SU-DHL-6 (cell line): ENCODE results near the gene RPLP2.

Experiments used
- H2AFZ ChIP-seq: fragments of 200-600 bp; sonication (generic); 2 replicates; pipeline ENCODE4 v1.6.1; 2014; ENCODE audit warnings: low read depth, mild to moderate bottlenecking, moderate library complexity, mixed read lengths, antibody characterized with exemption, low read length; ENCODE audit not compliant: severe bottlenecking
- H3F3A ChIP-seq: fragments of 200-600 bp; shearing (Covaris generic); 2 replicates; pipeline ENCODE4 v1.6.0; 2016; ENCODE audit warnings: antibody characterized with exemption, mild to moderate bottlenecking; ENCODE audit not compliant: insufficient read depth
- H3K27ac ChIP-seq: fragments of 200-600 bp; sonication (generic); 2 replicates; pipeline ENCODE4 v1.5.1; 2016; ENCODE audit warnings: low read depth, mild to moderate bottlenecking, low read length, moderate library complexity, mixed read lengths
- H3K27me3 ChIP-seq: fragments of 200-600 bp; sonication (generic), shearing (Covaris generic); 2 replicates; pipeline ENCODE4 v1.6.0; 2014; ENCODE audit warnings: mild to moderate bottlenecking, low read length
- H3K36me3 ChIP-seq: fragments of 200-600 bp; sonication (generic); 2 replicates; pipeline ENCODE4 v1.6.1; 2014; ENCODE audit warnings: mild to moderate bottlenecking, low read length, mixed read lengths
- H3K4me2 ChIP-seq: fragments of 300-600, 200-600 bp; shearing (Covaris generic), sonication (generic); 2 replicates; pipeline ENCODE4 v1.6.0; 2014; ENCODE audit warnings: low read length, low read depth, mild to moderate bottlenecking; ENCODE audit not compliant: poor library complexity, severe bottlenecking
- H3K4me3 ChIP-seq: fragments of 200-600 bp; sonication (generic); 2 replicates; pipeline ENCODE4 v1.5.1; 2014; ENCODE audit warnings: antibody characterized with exemption, low read length, mild to moderate bottlenecking, mixed read lengths; ENCODE audit not compliant: insufficient read depth, poor library complexity, severe bottlenecking
- H3K79me2 ChIP-seq: fragments of 200-600 bp; sonication (generic); 2 replicates; pipeline ENCODE4 v1.6.1; 2014; ENCODE audit warnings: mild to moderate bottlenecking, low read length, moderate library complexity; ENCODE audit not compliant: insufficient read depth
- H3K9ac ChIP-seq: fragments of 200-600 bp; sonication (generic); 2 replicates; pipeline ENCODE4 v1.7.0; 2014; ENCODE audit warnings: mild to moderate bottlenecking, low read length
- H3K9me2 ChIP-seq: fragments of 200-600 bp; sonication (generic); replicated peaks from 2 replicates; pipeline ENCODE4 v1.6.1; 2014; ENCODE audit warnings: low read length; ENCODE audit not compliant: insufficient read depth
- H3K9me3 ChIP-seq: fragments of 200-600 bp; sonication (generic); 2 replicates; pipeline ENCODE4 v1.6.1; 2014; ENCODE audit warnings: low read length, mixed read lengths; ENCODE audit not compliant: insufficient read depth
- H4K20me1 ChIP-seq: fragments of 200-600 bp; sonication (generic); 2 replicates; pipeline ENCODE4 v1.6.1; 2014; ENCODE audit warnings: low read depth, mild to moderate bottlenecking, antibody characterized with exemption, low read length, moderate library complexity, mixed read lengths
- EZH2phosphoT487 ChIP-seq: fragments of 200-600 bp; sonication (generic), shearing (Covaris generic); conservative IDR thresholded peaks from 2 replicates; pipeline ENCODE4 v1.6.1; 2018; ENCODE audit warnings: mild to moderate bottlenecking, antibody characterized with exemption, low read length, moderate library complexity, mixed read lengths
- TF ChIP-seq, protein P1 (sequence below): fragments of 200-600 bp; sonication (generic); IDR thresholded peaks from one replicate; pipeline ENCODE4 v1.5.1; 2017; ENCODE audit warnings: antibody characterized with exemption, mild to moderate bottlenecking, low read length, moderate library complexity; ENCODE audit not compliant: insufficient read depth, poor library complexity, severe bottlenecking

The RPLP2 gene

DNA sequence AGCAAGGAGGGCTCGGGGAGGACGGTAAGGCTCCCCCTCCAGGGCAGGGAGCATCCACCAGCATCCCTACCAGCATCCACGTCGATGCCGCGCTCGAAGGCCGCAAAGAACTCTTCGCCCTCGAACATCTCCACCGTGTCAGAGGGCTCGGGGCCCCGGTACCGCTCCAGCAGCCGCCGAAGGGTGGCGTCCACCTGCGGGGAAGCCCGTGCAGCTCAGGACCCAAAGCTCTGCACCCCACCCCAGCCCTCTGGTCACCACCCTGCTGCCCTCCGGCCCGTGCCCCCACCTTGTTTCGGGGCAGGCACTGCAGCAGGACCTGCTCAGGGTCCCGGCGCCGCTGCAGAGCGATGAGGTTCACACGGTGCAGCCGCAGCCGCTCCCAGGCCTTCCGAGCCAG is 9.3 kb upstream of the RPLP2 start:
- Histone ChIP-seq H3K9me2 (no peaks in the 10 kb centered on the region), H3K27me3 (no peaks in the 10 kb centered on the region), H3K4me2 (no peak overlapping the region), H3K36me3 (no peaks in the 10 kb centered on the region), H3K9me3 (no peaks in the 10 kb centered on the region), H3K9ac (no peak overlapping the region), H3K4me3 (no peak overlapping the region), H2AFZ (no peak overlapping the region), H3K79me2 (peaks cover 13% of the 10 kb centered on the region; the same call in 1 of the 2 replicates), H3F3A (peaks cover 4% of the 10 kb centered on the region; the same call in 1 of the 2 replicates), H3K27ac (no peak overlapping the region), H4K20me1 (peaks cover 2% of the 10 kb centered on the region; the same call in 1 of the 2 replicates)
- no peak for TF ChIP-seq EZH2phosphoT487
- TF ChIP-seq, protein P1, sequence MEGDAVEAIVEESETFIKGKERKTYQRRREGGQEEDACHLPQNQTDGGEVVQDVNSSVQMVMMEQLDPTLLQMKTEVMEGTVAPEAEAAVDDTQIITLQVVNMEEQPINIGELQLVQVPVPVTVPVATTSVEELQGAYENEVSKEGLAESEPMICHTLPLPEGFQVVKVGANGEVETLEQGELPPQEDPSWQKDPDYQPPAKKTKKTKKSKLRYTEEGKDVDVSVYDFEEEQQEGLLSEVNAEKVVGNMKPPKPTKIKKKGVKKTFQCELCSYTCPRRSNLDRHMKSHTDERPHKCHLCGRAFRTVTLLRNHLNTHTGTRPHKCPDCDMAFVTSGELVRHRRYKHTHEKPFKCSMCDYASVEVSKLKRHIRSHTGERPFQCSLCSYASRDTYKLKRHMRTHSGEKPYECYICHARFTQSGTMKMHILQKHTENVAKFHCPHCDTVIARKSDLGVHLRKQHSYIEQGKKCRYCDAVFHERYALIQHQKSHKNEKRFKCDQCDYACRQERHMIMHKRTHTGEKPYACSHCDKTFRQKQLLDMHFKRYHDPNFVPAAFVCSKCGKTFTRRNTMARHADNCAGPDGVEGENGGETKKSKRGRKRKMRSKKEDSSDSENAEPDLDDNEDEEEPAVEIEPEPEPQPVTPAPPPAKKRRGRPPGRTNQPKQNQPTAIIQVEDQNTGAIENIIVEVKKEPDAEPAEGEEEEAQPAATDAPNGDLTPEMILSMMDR, result no peak

DNA sequence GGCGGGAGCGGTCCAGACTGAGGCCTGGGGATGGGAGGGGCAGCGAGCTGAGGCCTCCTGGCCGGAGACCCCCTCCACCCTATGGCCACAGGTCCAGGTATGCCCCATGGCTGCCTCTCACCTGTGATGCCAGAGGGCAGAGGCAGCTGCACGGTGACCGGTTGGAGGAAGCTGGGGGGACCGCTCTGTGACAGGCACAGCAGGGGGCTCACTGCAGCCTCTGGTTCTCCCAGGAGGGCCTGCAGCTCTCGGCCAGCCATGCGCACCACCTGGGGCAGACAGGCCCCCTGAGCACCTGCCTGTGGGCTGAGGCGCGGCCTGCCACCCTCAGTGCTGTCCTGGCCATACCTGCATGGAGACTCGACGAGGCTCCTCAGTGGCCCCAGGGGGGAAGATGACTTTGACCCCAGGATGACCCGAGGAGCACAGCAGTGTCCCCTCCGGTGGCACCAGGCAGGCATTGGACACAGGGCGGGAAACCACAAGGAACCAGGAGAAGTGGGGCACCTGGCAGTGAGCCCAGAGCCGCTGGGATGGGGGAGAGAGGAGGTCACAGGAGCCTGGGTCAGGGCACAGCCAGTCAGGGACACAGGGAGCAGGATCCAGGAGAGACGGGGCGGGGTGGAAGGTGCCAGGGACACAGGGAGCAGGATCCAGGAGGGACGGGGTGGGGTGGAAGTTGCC is 8.5 kb upstream of the RPLP2 start:
- H3K4me3 ChIP-seq, result no peak overlapping the region
- no peaks in the 10 kb centered on the region for H3K9me3 ChIP-seq
- H3K27me3 ChIP-seq, result no peaks in the 10 kb centered on the region
- peaks cover 2% of the 10 kb centered on the region; the same call in 1 of the 2 replicates for H4K20me1 ChIP-seq
- peaks cover 4% of the 10 kb centered on the region for H3F3A ChIP-seq
- no peak overlapping the region for H3K4me2 ChIP-seq
- H2AFZ ChIP-seq, result no peak overlapping the region
- no peak overlapping the region for H3K27ac ChIP-seq
- peaks cover 8% of the 10 kb centered on the region; the same call in 1 of the 2 replicates for H3K79me2 ChIP-seq
- H3K36me3 ChIP-seq, result no peaks in the 10 kb centered on the region
- no peaks in the 10 kb centered on the region for H3K9me2 ChIP-seq
- H3K9ac ChIP-seq, result no peak overlapping the region
- TF ChIP-seq, protein P1, result no peak
- TF ChIP-seq EZH2phosphoT487, result no peak

DNA sequence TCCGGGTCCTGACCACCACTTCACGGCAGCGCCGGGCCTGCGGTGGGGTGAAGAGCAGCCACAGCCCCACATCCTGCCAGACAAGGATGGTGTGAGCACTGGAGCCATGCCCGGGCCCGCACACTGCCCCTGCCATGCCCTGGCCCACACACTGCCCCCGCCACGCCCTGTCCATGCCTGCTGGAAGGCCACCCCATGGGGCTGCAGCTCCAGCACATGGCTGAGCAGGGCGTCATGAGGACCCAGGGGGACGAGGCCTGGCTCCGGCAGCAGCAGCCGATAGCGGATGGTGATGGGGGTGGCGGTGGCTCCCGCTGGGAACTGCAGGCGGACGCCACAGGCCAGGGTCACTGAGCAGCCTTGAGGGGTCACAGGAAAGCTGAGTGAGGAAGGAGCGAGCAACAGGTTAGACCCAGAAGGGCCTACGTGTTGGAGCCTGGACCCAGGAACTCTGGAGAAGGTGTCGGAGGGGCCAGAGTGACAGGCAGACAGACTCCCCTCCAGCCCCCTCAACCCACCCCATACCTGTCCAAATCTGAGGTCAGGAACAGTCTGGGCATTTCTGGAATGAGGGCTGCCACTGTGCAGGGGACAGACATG is 7.6 kb upstream of the RPLP2 start:
- Histone ChIP-seq H3K36me3 (no peaks in the 10 kb centered on the region), H3K4me2 (no peak overlapping the region)

More for the DNA sequence above, 7.6 kb upstream of the RPLP2 start:
- H3K9ac ChIP-seq, result no peak overlapping the region
- TF ChIP-seq EZH2phosphoT487, result no peak
- TF ChIP-seq, protein P1, result no peak
- H3K9me3 ChIP-seq, result no peaks in the 10 kb centered on the region
- H3F3A ChIP-seq, result no peaks in the 10 kb centered on the region; the same call in 1 of the 2 replicates
- no peaks in the 10 kb centered on the region for H3K9me2 ChIP-seq
- no peaks in the 10 kb centered on the region for H3K79me2 ChIP-seq
- H3K4me3 ChIP-seq, result no peak overlapping the region
- no peaks in the 10 kb centered on the region for H4K20me1 ChIP-seq
- H2AFZ ChIP-seq, result no peak overlapping the region
- no peaks in the 10 kb centered on the region for H3K27me3 ChIP-seq
- no peak overlapping the region for H3K27ac ChIP-seq
